Measurements from ENCODE around the gene METTL3.

The METTL3 gene

GRCh38 chr14:21501568-21501967 lies 9.6 kb downstream of the METTL3 start:
- TF ChIP-seq CTCF (IDR thresholded peaks at IDR 0.05; ENCODE audit: insufficient read depth, low read length, poor library complexity, severe bottlenecking) (no peak), EZH2phosphoT487 (conservative IDR thresholded peaks at IDR 0.05; ENCODE audit: low read length) (no peak)
- Histone ChIP-seq H3K27ac (ENCODE audit: low read depth, low read length) (no peak overlapping the region), H3K9me3 (ENCODE audit: insufficient read depth, low read length) (no peaks in the 10 kb centered on the region), H3K36me3 (ENCODE audit: low read length) (peaks cover 28% of the 10 kb centered on the region), H3F3A (ENCODE audit: insufficient read depth) (peaks cover 16% of the 10 kb centered on the region), H2AFZ (ENCODE audit: low read depth, low read length, severe bottlenecking) (no peak overlapping the region), H3K9ac (ENCODE audit: low read length) (no peak overlapping the region), H3K9me2 (replicated peaks; ENCODE audit: insufficient read depth, low read length) (no peaks in the 10 kb centered on the region), H3K27me3 (ENCODE audit: low read length) (no peaks in the 10 kb centered on the region), H3K4me2 (ENCODE audit: low read depth, low read length, poor library complexity, severe bottlenecking) (no peak overlapping the region), H4K20me1 (ENCODE audit: low read depth, low read length) (0 out of 2 replicates have a peak, but pooled peaks cover 2% of the 10 kb centered on the region), H3K4me3 (ENCODE audit: insufficient read depth, low read length, poor library complexity, severe bottlenecking) (no peak overlapping the region), H3K79me2 (ENCODE audit: insufficient read depth, low read length) (peaks cover 22% of the 10 kb centered on the region)

- Histone ChIP-seq H2AFZ (ENCODE audit: low read depth, low read length, severe bottlenecking) (no peak overlapping the region), H3F3A (ENCODE audit: insufficient read depth) (peaks cover 16% of the 10 kb centered on the region), H3K9ac (ENCODE audit: low read length) (no peak overlapping the region), H3K9me2 (replicated peaks; ENCODE audit: insufficient read depth, low read length) (no peaks in the 10 kb centered on the region), H3K27ac (ENCODE audit: low read depth, low read length) (no peak overlapping the region), H3K27me3 (ENCODE audit: low read length) (no peaks in the 10 kb centered on the region), H4K20me1 (ENCODE audit: low read depth, low read length) (0 out of 2 replicates have a peak, but pooled peaks cover 2% of the 10 kb centered on the region), H3K4me2 (ENCODE audit: low read depth, low read length, poor library complexity, severe bottlenecking) (no peak overlapping the region), H3K4me3 (ENCODE audit: insufficient read depth, low read length, poor library complexity, severe bottlenecking) (no peak overlapping the region), H3K79me2 (ENCODE audit: insufficient read depth, low read length) (0 out of 2 replicates have a peak, but pooled peaks cover under 1% of the 10 kb centered on the region), H3K36me3 (ENCODE audit: low read length) (peaks cover 31% of the 10 kb centered on the region), H3K9me3 (ENCODE audit: insufficient read depth, low read length) (no peaks in the 10 kb centered on the region)
- no peak for TF ChIP-seq EZH2phosphoT487 (conservative IDR thresholded peaks at IDR 0.05; ENCODE audit: low read length)
- peak; percentile 33 for TF ChIP-seq CTCF (IDR thresholded peaks at IDR 0.05; ENCODE audit: insufficient read depth, low read length, poor library complexity, severe bottlenecking)
Measured at GRCh38 chr14:21498540-21499526, 12.3 kb downstream of the METTL3 start.

- Histone ChIP-seq H3K27me3 (ENCODE audit: low read length) (no peaks in the 10 kb centered on the region), H3K9me3 (ENCODE audit: insufficient read depth, low read length) (no peaks in the 10 kb centered on the region), H4K20me1 (ENCODE audit: low read depth, low read length) (0 out of 2 replicates have a peak, but pooled peaks cover 2% of the 10 kb centered on the region), H3F3A (ENCODE audit: insufficient read depth) (peaks cover 16% of the 10 kb centered on the region), H3K9me2 (replicated peaks; ENCODE audit: insufficient read depth, low read length) (no peaks in the 10 kb centered on the region), H3K9ac (ENCODE audit: low read length) (no peak overlapping the region), H3K4me2 (ENCODE audit: low read depth, low read length, poor library complexity, severe bottlenecking) (no peak overlapping the region), H2AFZ (ENCODE audit: low read depth, low read length, severe bottlenecking) (no peak overlapping the region), H3K79me2 (ENCODE audit: insufficient read depth, low read length) (no peaks in the 10 kb centered on the region), H3K27ac (ENCODE audit: low read depth, low read length) (no peak overlapping the region), H3K4me3 (ENCODE audit: insufficient read depth, low read length, poor library complexity, severe bottlenecking) (no peak overlapping the region), H3K36me3 (ENCODE audit: low read length) (peaks cover 35% of the 10 kb centered on the region)
- TF ChIP-seq CTCF (IDR thresholded peaks at IDR 0.05; ENCODE audit: insufficient read depth, low read length, poor library complexity, severe bottlenecking) (no peak), EZH2phosphoT487 (conservative IDR thresholded peaks at IDR 0.05; ENCODE audit: low read length) (no peak)
Measured at GRCh38 chr14:21496453-21496852, 14.7 kb downstream of the METTL3 start.
